ENCODE data around the gene PP2D1.
A peak's percentile ranks its signal among the peaks of the same experiment; 100 is the strongest.

The PP2D1 gene

DNA sequence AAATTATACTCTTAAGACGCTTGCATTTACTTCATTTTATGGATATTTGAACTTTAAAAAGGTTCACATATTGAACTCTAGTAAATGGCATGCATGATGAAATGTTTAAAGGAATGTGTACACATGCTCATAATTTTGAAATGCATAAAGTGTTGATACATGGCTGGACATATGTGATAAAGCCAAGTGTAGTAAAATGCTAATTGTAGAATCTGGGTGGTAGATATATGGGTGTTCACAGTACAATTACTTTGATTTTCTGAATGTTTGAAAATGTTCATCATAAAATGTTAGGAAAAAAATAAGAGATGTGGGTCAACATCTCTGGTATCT lies 73.8 kb downstream of the PP2D1 start:
- TF ChIP-seq POLR2A (IDR thresholded peaks at IDR 0.05; ENCODE audit: low read length) (no peak), GATA1 (IDR thresholded peaks at IDR 0.05; ENCODE audit: low read depth, low read length) (no peak)
- DNase-seq, result no peak

DNA sequence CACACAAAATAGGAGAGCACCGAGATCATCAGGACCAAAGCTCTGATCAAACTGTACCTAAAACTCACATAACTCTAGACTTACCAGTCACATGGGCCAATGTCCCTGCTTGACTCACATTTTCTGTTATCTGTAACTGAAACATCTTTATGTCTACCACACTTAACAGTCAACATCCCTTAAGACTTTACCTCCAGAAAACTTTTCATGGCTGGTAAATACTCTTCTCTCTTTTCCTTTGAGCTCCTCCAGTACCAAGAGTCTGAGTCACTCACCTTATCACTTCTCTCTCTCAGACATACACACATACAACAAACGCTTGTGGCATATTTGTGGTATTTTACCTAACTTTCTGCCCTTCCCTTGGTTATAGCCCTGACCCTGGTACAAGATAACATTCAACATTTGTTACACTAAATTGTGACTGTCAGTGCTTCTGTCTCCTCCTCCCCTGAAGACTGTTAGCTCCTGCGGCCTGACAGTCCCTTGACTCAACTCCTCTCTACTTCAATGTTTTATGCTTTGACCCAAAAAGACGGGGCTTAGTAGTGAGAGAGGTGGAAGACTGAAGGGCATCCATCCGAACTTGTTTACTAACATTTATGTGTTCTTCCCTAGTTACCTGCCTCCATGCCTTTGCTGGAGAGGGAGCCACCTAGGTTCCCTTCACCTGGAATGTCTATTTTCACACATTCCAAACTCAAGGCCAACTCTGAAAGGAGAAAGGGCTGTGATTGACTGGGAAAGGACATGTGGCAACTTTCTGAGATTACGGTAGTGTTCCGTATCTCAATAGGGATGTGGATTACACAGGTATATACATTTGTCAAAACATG lies 74.4 kb downstream of the PP2D1 start:
- DNase-seq, result peak; percentile 40 to 46

More for the DNA sequence above, 74.4 kb downstream of the PP2D1 start:
- TF ChIP-seq POLR2A (IDR thresholded peaks at IDR 0.05; ENCODE audit: low read length), result peak; percentile 58
- TF ChIP-seq GATA1 (IDR thresholded peaks at IDR 0.05; ENCODE audit: low read depth, low read length), result no peak

Measured in erythroblast (primary cell).